OCI-LY7 (cell line): ENCODE measurements around the gene UEVLD.

Source experiments
- EZH2phosphoT487 ChIP-seq: fragments of 200-600 bp; sonication (generic); IDR thresholded peaks from 2 replicates; pipeline ENCODE4 v1.6.1; 2018; ENCODE audit warnings: low read depth, borderline replicate concordance, mild to moderate bottlenecking, mixed run types, antibody characterized with exemption, low read length, moderate library complexity, mixed read lengths
- TF ChIP-seq, protein P1 (sequence below): fragments of 200-600 bp; sonication (generic); conservative IDR thresholded peaks from 2 replicates; pipeline ENCODE4 v1.5.1; 2014; ENCODE audit warnings: mild to moderate bottlenecking, antibody characterized with exemption, low read length, moderate library complexity, mixed read lengths

DNA sequence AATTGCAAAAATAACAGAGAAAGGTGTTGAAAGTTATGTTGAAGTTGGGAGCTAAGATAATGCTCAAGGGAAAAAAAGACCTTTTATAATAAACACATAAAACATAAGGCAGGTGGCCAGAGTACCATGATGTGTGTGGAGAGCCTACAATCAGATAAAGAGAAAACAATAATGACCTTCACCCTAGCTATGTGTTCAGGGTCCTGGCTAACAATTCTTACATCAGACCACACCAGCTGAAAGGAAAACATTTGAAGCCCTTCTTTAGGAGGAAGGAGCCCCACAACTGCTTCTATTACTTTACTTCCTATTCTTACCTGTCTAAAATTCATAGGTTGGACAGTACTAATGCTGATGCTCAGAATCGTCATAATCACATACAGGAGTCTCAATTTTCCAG, 64.3 kb downstream of the UEVLD start:
- TF ChIP-seq, protein P1, sequence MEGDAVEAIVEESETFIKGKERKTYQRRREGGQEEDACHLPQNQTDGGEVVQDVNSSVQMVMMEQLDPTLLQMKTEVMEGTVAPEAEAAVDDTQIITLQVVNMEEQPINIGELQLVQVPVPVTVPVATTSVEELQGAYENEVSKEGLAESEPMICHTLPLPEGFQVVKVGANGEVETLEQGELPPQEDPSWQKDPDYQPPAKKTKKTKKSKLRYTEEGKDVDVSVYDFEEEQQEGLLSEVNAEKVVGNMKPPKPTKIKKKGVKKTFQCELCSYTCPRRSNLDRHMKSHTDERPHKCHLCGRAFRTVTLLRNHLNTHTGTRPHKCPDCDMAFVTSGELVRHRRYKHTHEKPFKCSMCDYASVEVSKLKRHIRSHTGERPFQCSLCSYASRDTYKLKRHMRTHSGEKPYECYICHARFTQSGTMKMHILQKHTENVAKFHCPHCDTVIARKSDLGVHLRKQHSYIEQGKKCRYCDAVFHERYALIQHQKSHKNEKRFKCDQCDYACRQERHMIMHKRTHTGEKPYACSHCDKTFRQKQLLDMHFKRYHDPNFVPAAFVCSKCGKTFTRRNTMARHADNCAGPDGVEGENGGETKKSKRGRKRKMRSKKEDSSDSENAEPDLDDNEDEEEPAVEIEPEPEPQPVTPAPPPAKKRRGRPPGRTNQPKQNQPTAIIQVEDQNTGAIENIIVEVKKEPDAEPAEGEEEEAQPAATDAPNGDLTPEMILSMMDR = no peak
- TF ChIP-seq EZH2phosphoT487 = no peak
